GM21423 (cell line): ENCODE data around the gene OSCP1.

Experiments used
- ATAC-seq: cut with Tn5 transposase; IDR thresholded peaks from one replicate; pipeline ENCODE4 v1.9.1; 2021; ENCODE audit warnings: mild to moderate bottlenecking, moderate library complexity; ENCODE audit not compliant: unreplicated experiment

Gene OSCP1

DNA sequence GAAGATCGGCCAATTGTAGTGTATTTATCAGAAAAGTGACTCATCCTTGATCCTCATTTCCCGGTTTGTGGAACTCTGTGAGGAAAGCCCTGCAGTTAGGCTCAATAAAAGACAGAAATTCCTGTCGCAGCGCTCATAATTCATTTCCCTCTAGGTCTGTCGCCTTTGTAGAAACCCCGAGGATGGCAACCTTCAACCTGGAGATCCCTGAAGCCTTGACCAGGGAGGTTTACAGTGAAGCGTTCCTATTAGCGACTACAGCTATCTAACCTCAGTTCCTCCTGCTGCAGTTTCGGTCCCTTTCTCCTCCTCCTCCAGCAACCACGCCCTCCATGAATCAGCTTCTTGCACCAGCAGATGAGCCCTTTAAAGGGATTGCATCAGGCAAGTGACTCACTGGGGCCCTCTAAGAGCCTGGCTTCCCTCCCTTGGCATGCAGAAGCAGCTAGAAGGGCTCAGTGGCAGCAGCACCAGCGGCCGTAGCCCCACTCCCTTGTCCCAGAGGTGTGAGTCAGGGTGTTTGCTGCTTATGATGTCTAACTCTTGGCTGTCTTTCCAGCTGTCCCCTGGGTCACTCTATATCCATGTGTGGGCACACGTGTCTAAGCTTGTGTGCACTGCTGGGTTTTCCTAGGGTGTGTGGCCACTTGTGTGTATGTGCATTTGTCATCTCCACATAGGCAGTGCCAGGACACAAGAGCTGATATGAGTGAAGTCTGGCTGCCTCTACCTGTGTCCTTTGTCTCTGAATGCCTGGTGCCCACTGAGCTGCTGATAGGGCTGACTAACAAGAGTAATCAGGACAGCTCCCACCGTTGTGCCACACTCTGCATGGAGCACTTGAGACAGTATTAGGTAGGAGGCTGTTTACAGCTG is 63.7 kb downstream of the OSCP1 start:
- ATAC-seq: peak; percentile 54

- ATAC-seq: peak; percentile 81
Observed at GRCh38 chr1:36385410-36386264, 64.6 kb downstream of the OSCP1 start, which contains the start of gene STK40. STK40 (minus strand) TSS chr1:36385924; CDS start chr1:36361332, 24,592 bp downstream.

DNA sequence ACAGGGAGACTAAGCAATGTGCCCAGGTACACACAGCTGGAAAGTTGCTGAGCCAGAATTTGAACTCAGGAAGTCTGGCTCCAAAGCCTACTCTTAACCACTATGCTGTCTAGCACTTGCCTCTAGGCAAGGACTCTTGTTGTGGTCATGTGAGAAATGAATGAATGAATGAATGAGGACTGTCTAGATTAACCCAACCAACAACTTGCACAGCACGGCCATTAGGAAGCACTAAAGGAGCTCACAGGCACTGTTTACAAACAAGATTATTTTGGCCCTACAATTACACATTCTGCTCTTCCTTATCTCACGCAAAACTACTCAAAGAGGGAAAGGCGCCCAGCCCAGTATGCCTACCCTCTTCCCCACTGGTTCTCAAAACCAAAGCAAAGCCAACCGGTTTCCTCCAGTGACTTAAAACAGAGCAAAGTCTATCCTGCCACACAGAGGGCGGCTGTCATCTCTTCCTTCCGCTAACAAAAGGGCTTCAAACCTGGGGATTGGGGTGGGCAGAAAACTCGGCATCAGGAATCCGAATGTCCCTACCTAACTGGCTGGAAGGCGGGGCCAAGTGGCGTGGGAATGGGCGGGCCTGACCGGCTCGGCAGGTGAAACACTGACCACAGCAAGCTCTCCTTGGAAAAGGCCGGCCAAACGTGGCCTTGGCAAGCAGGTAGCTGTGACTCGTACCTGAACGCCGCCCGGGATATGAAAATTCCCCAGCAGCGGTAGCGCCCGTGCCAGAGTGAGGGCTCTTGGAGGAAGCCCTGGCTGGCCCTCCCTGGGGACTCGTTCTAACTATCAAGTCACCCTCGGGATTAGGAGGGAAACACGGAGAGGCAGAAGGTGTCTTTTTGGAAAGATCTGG is 65.5 kb downstream of the OSCP1 start:
- ATAC-seq: no peak

- no peak for ATAC-seq
Observed at GRCh38 chr1:36383240-36383639, 67.0 kb downstream of the OSCP1 start.

DNA sequence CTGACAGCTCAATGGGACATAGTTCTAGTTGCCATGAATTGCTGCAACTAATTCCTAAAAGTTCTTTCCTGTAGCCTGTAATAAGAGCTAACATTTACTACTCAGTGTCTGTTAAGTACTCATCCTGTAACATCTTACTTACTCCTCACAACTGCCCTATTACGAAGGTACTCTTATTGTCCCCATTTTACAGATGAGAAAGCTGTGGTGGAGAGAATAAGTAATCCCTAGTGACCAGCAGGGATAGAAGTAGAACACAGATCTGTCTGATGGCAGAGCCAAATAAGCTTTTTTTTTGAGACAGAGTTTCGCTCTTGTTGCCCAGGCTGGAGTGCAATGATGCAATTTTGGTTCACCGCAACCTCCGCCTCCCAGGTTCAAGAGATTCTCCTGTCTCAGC is 67.6 kb downstream of the OSCP1 start:
- no peak for ATAC-seq

DNA sequence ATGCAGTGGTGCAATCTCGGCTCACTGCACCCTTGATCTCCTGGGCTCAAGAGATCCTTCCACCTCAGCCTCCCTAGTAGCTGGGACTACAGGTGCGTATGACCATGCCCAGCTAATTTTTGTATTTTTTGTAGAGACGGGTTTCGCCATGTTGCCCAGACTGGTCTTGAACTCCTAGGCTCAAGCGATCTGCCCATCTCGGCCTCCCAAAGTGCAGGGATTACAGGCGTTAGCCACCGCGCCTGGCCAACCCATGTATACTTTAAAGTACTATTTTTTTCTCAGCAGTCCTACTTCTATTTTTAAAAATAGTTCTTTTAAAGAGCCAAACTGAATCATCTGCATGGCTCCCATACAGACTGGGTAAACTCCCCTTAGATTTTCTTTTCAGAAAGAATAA is 68.0 kb downstream of the OSCP1 start:
- no peak for ATAC-seq

DNA sequence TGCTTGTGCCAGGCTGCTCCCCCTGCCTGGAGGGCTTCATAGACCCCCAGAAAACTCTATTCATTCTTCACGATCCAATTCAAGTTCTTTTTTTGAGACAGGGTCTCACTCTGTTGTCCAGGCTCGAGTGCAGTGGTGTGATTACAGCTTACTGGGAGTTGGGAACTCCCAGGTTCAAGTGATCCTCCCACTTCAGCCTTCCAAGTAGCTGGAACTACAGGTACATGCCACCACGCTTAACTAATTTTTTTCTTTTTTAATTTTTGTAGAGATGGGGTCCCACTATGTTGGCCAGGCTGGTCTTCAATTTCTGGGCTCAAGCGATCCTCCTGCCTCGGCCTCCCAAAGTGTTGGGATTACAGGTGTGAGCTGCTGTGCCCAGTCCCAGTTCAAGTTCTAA is 68.8 kb downstream of the OSCP1 start:
- ATAC-seq: no peak

GRCh38 chr1:36380782-36381181 is 69.5 kb downstream of the OSCP1 start:
- no peak for ATAC-seq

GRCh38 chr1:36380143-36380619 is 70.1 kb downstream of the OSCP1 start:
- no peak for ATAC-seq

GRCh38 chr1:36377791-36378492 is 72.3 kb downstream of the OSCP1 start:
- ATAC-seq: no peak

DNA sequence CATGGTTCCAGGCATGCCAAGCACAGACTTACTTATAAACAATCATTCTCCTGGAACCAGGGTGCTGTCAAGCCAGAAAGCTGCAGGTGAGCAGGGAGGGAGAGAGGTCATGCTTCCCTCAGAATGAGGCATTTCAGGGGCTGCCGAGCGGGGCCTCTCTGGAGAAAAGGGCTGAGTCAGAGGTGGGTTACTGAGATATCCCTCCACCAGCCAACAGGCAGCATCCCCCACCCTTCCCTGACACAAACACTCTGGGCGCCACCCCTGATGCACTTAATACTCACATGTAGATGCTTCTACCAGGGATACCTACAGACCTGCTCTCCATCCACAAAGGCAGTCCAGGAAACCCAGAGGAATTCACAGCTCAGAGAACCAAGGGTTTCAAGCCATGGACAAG is 77.6 kb downstream of the OSCP1 start:
- no peak for ATAC-seq

- no peak for ATAC-seq
Observed at GRCh38 chr1:36369061-36369861, 81.0 kb downstream of the OSCP1 start.
